Smooth muscle cell (in vitro differentiated cells): Measurements from ENCODE around the gene IL20RA. TPM values are rescaled to one million over a fixed set of nuclear protein-coding genes. Genes with fewer than 3 reads are reported as not detected.

Source experiments
- DNase-seq: peaks from one replicate; lab custom pipeline; 2025; ENCODE audit not compliant: unreplicated experiment; lab: John Stamatoyannopoulos, UW
- H2AFZ ChIP-seq: fragments of 200-600 bp; sonication (generic); 2 replicates; pipeline ENCODE4 v1.6.0; 2016; ENCODE audit warnings: antibody characterized with exemption, low read depth, mild to moderate bottlenecking
- H3F3A ChIP-seq: fragments of 200-600 bp; sonication (generic); 2 replicates; pipeline ENCODE4 v1.6.0; 2017; ENCODE audit warnings: antibody characterized with exemption, low read depth
- H3K27ac ChIP-seq: fragments of 200-600 bp; sonication (generic); 2 replicates; pipeline ENCODE4 v1.5.1; 2016; ENCODE audit warnings: low read depth, mild to moderate bottlenecking
- H3K27me3 ChIP-seq: fragments of 200-600 bp; sonication (generic); 2 replicates; pipeline ENCODE4 v1.6.1; 2016; ENCODE audit warnings: low read depth, mild to moderate bottlenecking
- H3K36me3 ChIP-seq: fragments of 200-600 bp; sonication (generic); 2 replicates; pipeline ENCODE4 v1.5.1; 2016; ENCODE audit warnings: low read depth
- H3K4me1 ChIP-seq: fragments of 200-600 bp; sonication (generic); 2 replicates; pipeline ENCODE4 v1.5.1; 2016; ENCODE audit warnings: low read depth
- H3K4me2 ChIP-seq: fragments of 200-600 bp; sonication (generic); 2 replicates; pipeline ENCODE4 v1.6.0; 2016; ENCODE audit warnings: mild to moderate bottlenecking
- H3K4me3 ChIP-seq: fragments of 200-600 bp; sonication (generic); 2 replicates; pipeline ENCODE4 v1.5.1; 2016; ENCODE audit warnings: mild to moderate bottlenecking
- H3K79me2 ChIP-seq: fragments of 200-600 bp; sonication (generic); 2 replicates; pipeline ENCODE4 v1.6.0; 2016; ENCODE audit warnings: low read depth, mild to moderate bottlenecking
- H3K9ac ChIP-seq: fragments of 200-600 bp; sonication (generic); 2 replicates; pipeline ENCODE4 v1.6.0; 2016; ENCODE audit warnings: low read depth
- H3K9me3 ChIP-seq: fragments of 200-600 bp; sonication (generic); replicated peaks from 2 replicates; pipeline ENCODE4 v1.5.1; 2016; ENCODE audit warnings: low read depth
- H4K20me1 ChIP-seq: fragments of 200-600 bp; sonication (generic); 2 replicates; pipeline ENCODE4 v1.6.0; 2016; ENCODE audit warnings: low read depth
- WGBS: methylation state at CpG from one replicate; pipeline ENCODE4 v1.1.7; 2016; ENCODE audit warnings: low lambda C conversion rate; 5-methylcytosine and 5-hydroxymethylcytosine counted together
- polyA plus RNA-seq: library from polyadenylated mRNA; unstranded; fragments of >200 nt; fragmentation: Nextera tagmentation; extraction: Ambion mirVana; gene quantifications from 2 replicates; pipeline ENCODE4 v1.2.1, GENCODE V29; 2016
- total RNA-seq: library from RNA; depleted of rRNA; stranded (reverse); fragments of >200 nt; gene quantifications from 2 replicates; pipeline ENCODE4 v1.2.3, GENCODE V29; 2014
- TF ChIP-seq, protein P1 (sequence below): fragments of 200-600 bp; sonication (generic); IDR thresholded peaks from 2 replicates; pipeline ENCODE4 v1.5.1; 2017; ENCODE audit warnings: borderline replicate concordance, mild to moderate bottlenecking, antibody characterized with exemption; ENCODE audit not compliant: insufficient read depth, poor library complexity, severe bottlenecking

IL20RA gene
- total and polyA plus RNA-seq, 2 experiments from 2014 or later, result 0.46 to 2.9 TPM

DNA sequence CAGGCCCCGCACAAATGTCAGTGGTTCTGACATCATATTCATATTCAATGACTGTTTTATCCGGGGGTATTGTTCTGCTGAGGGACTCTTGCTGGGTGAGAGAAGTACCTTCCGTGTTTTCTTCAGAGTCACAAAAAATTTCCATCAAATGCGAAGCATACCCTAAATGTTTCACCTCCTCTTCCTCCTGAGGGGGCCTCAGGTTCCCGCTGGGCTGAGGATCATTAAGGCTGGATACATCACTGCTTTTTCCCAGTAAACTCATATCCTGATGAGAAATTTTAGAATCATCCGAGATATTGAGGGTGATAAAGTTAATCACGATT lies 42.8 kb downstream of the IL20RA start:
- Histone ChIP-seq H3K9ac (no peak overlapping the region), H3K36me3 (no peaks in the 10 kb centered on the region), H3K4me1 (no peaks in the 10 kb centered on the region), H3K27me3 (peaks cover 16% of the 10 kb centered on the region), H3K27ac (no peak overlapping the region), H2AFZ (peak overlapping the region; percentile 32), H3K4me2 (no peak overlapping the region), H4K20me1 (no peaks in the 10 kb centered on the region), H3F3A (no peaks in the 10 kb centered on the region), H3K9me3 (no peaks in the 10 kb centered on the region), H3K79me2 (no peaks in the 10 kb centered on the region), H3K4me3 (no peak overlapping the region)
- WGBS, result 30% methylated on average over 7 of the region's 7 CpGs
- no peak for DNase-seq
- TF ChIP-seq, protein P1, sequence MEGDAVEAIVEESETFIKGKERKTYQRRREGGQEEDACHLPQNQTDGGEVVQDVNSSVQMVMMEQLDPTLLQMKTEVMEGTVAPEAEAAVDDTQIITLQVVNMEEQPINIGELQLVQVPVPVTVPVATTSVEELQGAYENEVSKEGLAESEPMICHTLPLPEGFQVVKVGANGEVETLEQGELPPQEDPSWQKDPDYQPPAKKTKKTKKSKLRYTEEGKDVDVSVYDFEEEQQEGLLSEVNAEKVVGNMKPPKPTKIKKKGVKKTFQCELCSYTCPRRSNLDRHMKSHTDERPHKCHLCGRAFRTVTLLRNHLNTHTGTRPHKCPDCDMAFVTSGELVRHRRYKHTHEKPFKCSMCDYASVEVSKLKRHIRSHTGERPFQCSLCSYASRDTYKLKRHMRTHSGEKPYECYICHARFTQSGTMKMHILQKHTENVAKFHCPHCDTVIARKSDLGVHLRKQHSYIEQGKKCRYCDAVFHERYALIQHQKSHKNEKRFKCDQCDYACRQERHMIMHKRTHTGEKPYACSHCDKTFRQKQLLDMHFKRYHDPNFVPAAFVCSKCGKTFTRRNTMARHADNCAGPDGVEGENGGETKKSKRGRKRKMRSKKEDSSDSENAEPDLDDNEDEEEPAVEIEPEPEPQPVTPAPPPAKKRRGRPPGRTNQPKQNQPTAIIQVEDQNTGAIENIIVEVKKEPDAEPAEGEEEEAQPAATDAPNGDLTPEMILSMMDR, result no peak

DNA sequence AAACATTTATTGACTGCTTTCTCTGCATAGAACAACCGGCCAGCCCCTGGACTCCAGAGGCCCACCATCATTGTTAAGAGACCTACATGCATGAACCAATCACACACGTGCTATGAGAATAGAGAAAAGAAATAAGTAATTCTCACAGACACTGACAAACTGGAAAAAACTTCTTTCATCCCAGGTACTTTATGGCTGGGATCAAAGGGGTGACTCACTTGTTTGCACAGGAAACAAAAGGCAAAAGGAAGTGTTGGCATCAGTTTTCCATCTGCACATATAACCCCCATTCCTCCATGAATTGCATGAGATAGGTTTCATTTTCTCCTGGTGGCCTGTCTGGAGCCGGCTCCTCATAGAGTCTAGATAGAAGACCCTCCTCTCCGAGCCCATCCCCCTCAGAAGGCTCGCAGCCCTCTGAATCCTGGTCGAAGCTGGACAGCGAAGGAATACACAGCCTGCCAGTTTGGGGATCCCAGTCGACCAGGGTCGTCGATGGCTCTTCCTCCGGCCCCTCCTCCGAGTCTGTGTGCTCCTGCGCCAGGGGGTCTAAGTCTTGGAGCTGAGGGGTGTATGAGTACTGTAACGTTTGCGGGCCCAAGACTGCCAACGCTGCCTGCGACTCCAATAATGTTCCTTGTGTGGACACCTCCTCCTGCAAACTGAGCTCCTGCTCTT lies 43.3 kb downstream of the IL20RA start:
- Histone ChIP-seq H4K20me1 (no peaks in the 10 kb centered on the region), H2AFZ (peak overlapping the region; percentile 32), H3K36me3 (no peaks in the 10 kb centered on the region), H3F3A (no peaks in the 10 kb centered on the region), H3K9me3 (no peaks in the 10 kb centered on the region), H3K9ac (no peak overlapping the region), H3K4me1 (no peaks in the 10 kb centered on the region), H3K4me3 (no peak overlapping the region), H3K27me3 (peaks cover 16% of the 10 kb centered on the region), H3K27ac (no peak overlapping the region), H3K4me2 (peak overlapping the region; percentile 49), H3K79me2 (no peaks in the 10 kb centered on the region)
- WGBS, result 34% methylated on average over 17 of the region's 17 CpGs
- no peak for DNase-seq
- TF ChIP-seq, protein P1, result no peak

DNA sequence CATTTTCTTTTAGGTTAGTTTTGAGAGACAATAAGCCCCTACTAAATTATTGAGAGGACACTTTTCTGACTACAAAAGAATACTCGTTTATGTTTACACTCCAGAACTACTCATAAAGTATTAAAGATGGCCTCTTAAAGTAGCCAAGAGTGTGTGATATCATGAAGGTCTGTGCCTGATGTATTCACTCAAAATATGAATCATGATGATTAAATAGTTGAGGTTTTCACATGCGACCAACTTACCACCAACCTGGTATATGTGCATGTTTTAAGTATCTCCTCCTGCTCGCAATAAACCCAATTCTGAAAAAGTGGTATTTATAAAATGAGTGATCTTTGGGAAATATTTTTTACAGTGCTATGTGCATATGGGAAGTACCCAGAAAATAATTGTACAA lies 43.9 kb downstream of the IL20RA start:
- no peak overlapping the region for H3K9ac ChIP-seq
- WGBS, result 54% methylated on average over 3 of the region's 3 CpGs
- no peak for DNase-seq
- TF ChIP-seq, protein P1, result no peak
- H3K79me2 ChIP-seq, result no peaks in the 10 kb centered on the region
- no peaks in the 10 kb centered on the region for H3K9me3 ChIP-seq
- no peaks in the 10 kb centered on the region for H3F3A ChIP-seq
- no peaks in the 10 kb centered on the region for H3K4me1 ChIP-seq
- peaks cover 22% of the 10 kb centered on the region for H3K27me3 ChIP-seq
- no peaks in the 10 kb centered on the region for H4K20me1 ChIP-seq
- H2AFZ ChIP-seq, result no peak overlapping the region
- no peaks in the 10 kb centered on the region for H3K36me3 ChIP-seq
- H3K27ac ChIP-seq, result no peak overlapping the region
- H3K4me3 ChIP-seq, result no peak overlapping the region
- no peak overlapping the region for H3K4me2 ChIP-seq

DNA sequence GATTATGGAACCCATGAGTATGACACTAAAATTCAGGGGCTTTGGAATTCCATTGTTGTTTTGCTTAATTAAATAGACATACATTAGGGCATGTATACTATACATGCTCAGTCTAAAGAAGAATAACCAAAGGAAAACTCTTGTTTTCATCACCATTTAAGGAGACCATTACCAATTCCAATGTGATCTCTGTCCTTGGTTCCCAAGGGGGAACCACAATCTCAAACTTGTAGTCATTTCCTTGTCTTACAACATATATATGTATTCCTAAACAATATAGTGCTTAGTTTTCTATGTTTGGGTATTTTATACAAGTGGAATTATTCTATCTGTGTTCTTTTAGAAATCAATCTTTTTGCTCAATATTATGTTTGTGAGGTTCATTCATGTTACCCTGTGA lies 49.2 kb downstream of the IL20RA start:
- Histone ChIP-seq H3K9ac (no peak overlapping the region), H3K4me1 (peaks cover 7% of the 10 kb centered on the region), H3K36me3 (no peaks in the 10 kb centered on the region), H3K27me3 (peaks cover 6% of the 10 kb centered on the region), H4K20me1 (no peaks in the 10 kb centered on the region), H3K4me2 (no peak overlapping the region), H2AFZ (no peak overlapping the region), H3K4me3 (no peak overlapping the region), H3K79me2 (no peaks in the 10 kb centered on the region), H3K27ac (no peak overlapping the region), H3K9me3 (no peaks in the 10 kb centered on the region), H3F3A (no peaks in the 10 kb centered on the region)
- no peak for DNase-seq
- TF ChIP-seq, protein P1, result no peak
